ENCODE measurements around the gene PPP1R8.
"Not testable (repeated sequence)": the region's sequence is repeated elsewhere in the genome, so short reads cannot be mapped to it uniquely, and the experiment has no call there.

Gene PPP1R8

GRCh38 chr1:27830621-27831440 lies at the start of gene PPP1R8:
Gene PPP1R8 (plus strand): TSS chr1:27830782. CDS start chr1:27830836, 54 bp downstream.
- DNase-seq: peak; percentile 97

GRCh38 chr1:27782950-27783349 lies 47.6 kb upstream of the PPP1R8 start:
- no peak for DNase-seq

GRCh38 chr1:27784700-27785099 lies 45.9 kb upstream of the PPP1R8 start:
- DNase-seq: no peak

- no peak for DNase-seq
Measured at GRCh38 chr1:27785781-27786455, 44.7 kb upstream of the PPP1R8 start.

- DNase-seq: no peak
Measured at GRCh38 chr1:27787895-27788294, 42.7 kb upstream of the PPP1R8 start.

- no peak for DNase-seq
Measured at GRCh38 chr1:27789540-27790041, 41.0 kb upstream of the PPP1R8 start.

GRCh38 chr1:27790270-27790669 lies 40.3 kb upstream of the PPP1R8 start:
- DNase-seq: not testable (repeated sequence)

GRCh38 chr1:27795601-27796000 lies 35.0 kb upstream of the PPP1R8 start:
- DNase-seq: no peak

GRCh38 chr1:27804791-27805190 lies 25.8 kb upstream of the PPP1R8 start:
- no peak for DNase-seq

- DNase-seq: no peak
Measured at GRCh38 chr1:27806758-27807157, 23.8 kb upstream of the PPP1R8 start.

- no peak for DNase-seq
Measured at GRCh38 chr1:27807385-27807784, 23.2 kb upstream of the PPP1R8 start.

GRCh38 chr1:27808131-27808530 lies 22.5 kb upstream of the PPP1R8 start:
- not testable (repeated sequence) for DNase-seq

GRCh38 chr1:27809883-27810282 lies 20.7 kb upstream of the PPP1R8 start:
- no peak for DNase-seq

- no peak for DNase-seq
Measured at GRCh38 chr1:27811741-27812500, 18.7 kb upstream of the PPP1R8 start.

- DNase-seq: no peak
Measured at GRCh38 chr1:27816921-27817630, 13.5 kb upstream of the PPP1R8 start.

- DNase-seq: no peak
Measured at GRCh38 chr1:27821761-27822315, 8.7 kb upstream of the PPP1R8 start.

GRCh38 chr1:27823784-27824183 lies 6.8 kb upstream of the PPP1R8 start:
- no peak for DNase-seq

GRCh38 chr1:27824411-27824810 lies 6.2 kb upstream of the PPP1R8 start:
- DNase-seq: no peak

GRCh38 chr1:27829339-27829960 lies 1.1 kb upstream of the PPP1R8 start:
- DNase-seq: not testable (repeated sequence)

GRCh38 chr1:27831568-27832410 lies 1.2 kb downstream of the PPP1R8 start:
- no peak for DNase-seq

- DNase-seq: no peak
Measured at GRCh38 chr1:27832762-27833161, 2.2 kb downstream of the PPP1R8 start.

All from DMS79 (cell line).